Right lobe of liver (tissue), 6 donors: ENCODE results near the gene CAPN10. TPM values are rescaled to one million over a fixed set of nuclear protein-coding genes. Genes with fewer than 3 reads are reported as not detected.

Experiments used
- ATAC-seq, 4 donors: fragments of 200-7000 bp; cut with Tn5 transposase; one replicate each; pipeline ENCODE4 v1.9.1; 2020; ENCODE audit warnings: mild to moderate bottlenecking in 4 of 4, moderate library complexity in 4 of 4
- DNase-seq, 3 donors: peaks; one replicate each; pipeline ENCODE4 v3.0.0-alpha.2; 2020
- H3K27ac ChIP-seq, 3 donors: fragments of 200-600 bp; one replicate each; pipeline ENCODE4 v1.8.0; 2022
- H3K27me3 ChIP-seq, 2 donors: fragments of 200-600 bp; one replicate each; pipeline ENCODE4 v1.8.0; 2022
- H3K36me3 ChIP-seq, 4 donors: fragments of 200-600 bp; sonication (generic) in 1 of 4; one replicate each; pipeline versions ENCODE4 v1.5.1 to v1.8.0; 2017 to 2022; ENCODE audit warnings: control low read depth in 1 of 4
- H3K4me1 ChIP-seq, 4 donors: fragments of 200-600 bp; sonication (generic) in 1 of 4; one replicate each; pipeline versions ENCODE4 v1.5.1 to v1.8.0; 2017 to 2022; ENCODE audit warnings: control low read depth in 1 of 4
- H3K4me3 ChIP-seq, 3 donors: fragments of 200-600 bp; one replicate each; pipeline ENCODE4 v1.8.0; 2022
- H3K9me3 ChIP-seq, 4 donors: fragments of 200-600 bp; sonication (generic) in 1 of 4; one replicate each; pipeline versions ENCODE4 v1.5.1 to v1.8.0; 2017 to 2022; ENCODE audit warnings: control low read depth in 1 of 4
- CTCF ChIP-seq, 4 donors: fragments of 200-600 bp in 3 of 4; fragments of 450-650 bp in 1 of 4; IDR thresholded peaks; one replicate each; pipeline versions ENCODE4 v1.5.1 to v1.8.0; 2016 to 2022; ENCODE audit warnings: antibody characterized with exemption in 4 of 4, mild to moderate bottlenecking in 2 of 4
- POLR2A ChIP-seq: fragments of 450-650 bp; IDR thresholded peaks from one replicate; pipeline ENCODE4 v1.6.1; 2017; ENCODE audit warnings: antibody characterized with exemption, mild to moderate bottlenecking
- WGBS: methylation state at CpG from one replicate; pipeline ENCODE4 v1.1.6; 2018; ENCODE audit warnings: low coverage, low lambda C conversion rate; ENCODE audit not compliant: insufficient coverage; ENCODE audit errors: missing lambda C conversion rate; 5-methylcytosine and 5-hydroxymethylcytosine counted together
- intact Hi-C, 2 donors: fragments of 100-400 bp; cut with DNase I; formaldehyde crosslinking; loops; one replicate each; pipeline versions ENCODE4 v1.11.2 to v1.14.1; 2022
- total RNA-seq, 6 experiments: library from RNA; depleted of rRNA in 2 of 6; stranded (reverse); fragments of >200 nt in 2 of 6; fragmentation: NEBNext Ultra II Directional in 3 of 6; extraction: Animal tissue kit (Norgen Biotek cat#: 25700) in 3 of 6; gene quantifications; one replicate each; pipeline versions ENCODE4 v1.1.0 to v1.2.4, GENCODE V29; 2016 to 2023
- donor health status: DM: no; HTN: yes; CAD: no.
- donor health status: DM: no; HTN: no; CAD: no.
- donor health status: DM: no; HTN: no; CAD: no.
- donor health status: DM: no; HTN: yes; CAD: no.
- donor health status: DM: no; HTN: yes; CAD: no.

The CAPN10 gene
- total RNA-seq, 6 experiments from 2014 or later = 7.2 to 13.8 (median 9.1) TPM

- no peak for DNase-seq
- intact Hi-C loops = no loop called here
- no peak for ATAC-seq
Observed at GRCh38 chr2:240551288-240551687, 35.2 kb upstream of the CAPN10 start.

GRCh38 chr2:240551811-240552210 is 34.7 kb upstream of the CAPN10 start:
- Histone ChIP-seq H3K4me3 (no peak overlapping the region), H3K36me3 (no peaks in the 10 kb centered on the region), H3K9me3 (no peaks in the 10 kb centered on the region), H3K4me1 (no peaks in the 10 kb centered on the region), H3K27me3 (no peaks in the 10 kb centered on the region), H3K27ac (no peak overlapping the region)
- DNase-seq (no peak), ATAC-seq (no peak)
- 12% methylated on average over 1 of the region's 1 CpG for WGBS
- no peak for TF ChIP-seq CTCF (IDR thresholded peaks at IDR 0.05)
- TF ChIP-seq POLR2A = no peak
- intact Hi-C loops = no loop called here

More at GRCh38 chr2:240551288-240551687, 35.2 kb upstream of the CAPN10 start:
- H3K4me1 ChIP-seq = no peaks in the 10 kb centered on the region
- TF ChIP-seq CTCF (IDR thresholded peaks at IDR 0.05) (no peak), POLR2A (no peak)
- no peak overlapping the region for H3K4me3 ChIP-seq
- no peak overlapping the region for H3K27ac ChIP-seq
- H3K9me3 ChIP-seq = no peaks in the 10 kb centered on the region
- 91% methylated on average over 4 of the region's 4 CpGs for WGBS
- H3K27me3 ChIP-seq = no peaks in the 10 kb centered on the region
- H3K36me3 ChIP-seq = no peaks in the 10 kb centered on the region

- H3K36me3 ChIP-seq = no peaks in the 10 kb centered on the region
- H3K27ac ChIP-seq = no peak overlapping the region
- H3K4me3 ChIP-seq = no peak overlapping the region
- no peaks in the 10 kb centered on the region for H3K27me3 ChIP-seq
- DNase-seq (no peak), ATAC-seq (no peak)
- H3K9me3 ChIP-seq = no peaks in the 10 kb centered on the region
- intact Hi-C loops = no loop called here
- WGBS = 81% methylated on average over 6 of the region's 7 CpGs
- no peak for TF ChIP-seq POLR2A
- no peak for TF ChIP-seq CTCF (IDR thresholded peaks at IDR 0.05)
- peaks cover 0 to 15% (median 6%) of the 10 kb centered on the region in 4 donors for H3K4me1 ChIP-seq
Observed at GRCh38 chr2:240553956-240554480, 32.5 kb upstream of the CAPN10 start.

GRCh38 chr2:240554767-240555493 is 31.6 kb upstream of the CAPN10 start:
- H3K9me3 ChIP-seq = no peaks in the 10 kb centered on the region
- H3K27me3 ChIP-seq = no peaks in the 10 kb centered on the region
- intact Hi-C loops = no loop called here
- WGBS = 95% methylated on average over 8 of the region's 17 CpGs
- no peak overlapping the region for H3K4me3 ChIP-seq
- ATAC-seq (no peak), DNase-seq (no peak)
- H3K36me3 ChIP-seq = no peaks in the 10 kb centered on the region
- no peak overlapping the region for H3K27ac ChIP-seq
- no peak for TF ChIP-seq POLR2A
- no peak for TF ChIP-seq CTCF (IDR thresholded peaks at IDR 0.05)
- H3K4me1 ChIP-seq = peaks cover 0 to 24% (median 11%) of the 10 kb centered on the region in 4 donors
